SK-N-SH treated with all-trans-retinoic acid at 6 μM for 48 hours (cell line): ENCODE data around the gene ANAPC5.

Source experiments
- ATAC-seq: fragments of 200-7000 bp; cut with Tn5 transposase; 3 replicates; pipeline ENCODE4 v1.9.1; 2020; ENCODE audit warnings: mild to moderate bottlenecking, moderate library complexity
- BACH2 ChIP-seq: fragments of 250-450 bp; sonication (Bioruptor Pico); IDR thresholded peaks from 2 replicates; pipeline ENCODE4 v1.9.0; 2021; ENCODE audit warnings: mild to moderate bottlenecking, borderline replicate concordance
- CREB5 ChIP-seq: fragments of 250-450 bp; sonication (Bioruptor Pico); IDR thresholded peaks from 2 replicates; pipeline ENCODE4 v1.5.1; 2020; ENCODE audit warnings: low read depth, mild to moderate bottlenecking, moderate library complexity
- CSDC2 ChIP-seq: fragments of 250-450 bp; sonication (Bioruptor Pico); IDR thresholded peaks from 2 replicates; pipeline ENCODE4 v1.5.0; 2020; ENCODE audit warnings: mild to moderate bottlenecking, moderate library complexity
- CSRNP3 ChIP-seq: fragments of 250-450 bp; sonication (Bioruptor Pico); IDR thresholded peaks from 2 replicates; pipeline ENCODE4 v1.5.1; 2021; ENCODE audit warnings: mild to moderate bottlenecking, moderate library complexity
- ESRRG ChIP-seq: fragments of 250-450 bp; sonication (Bioruptor Pico); IDR thresholded peaks from 2 replicates; pipeline ENCODE4 v1.6.1; 2021; ENCODE audit warnings: mild to moderate bottlenecking
- GLIS3 ChIP-seq: fragments of 250-450 bp; sonication (Bioruptor Pico); IDR thresholded peaks from 2 replicates; pipeline ENCODE4 v1.5.0; 2020; ENCODE audit warnings: mild to moderate bottlenecking, moderate library complexity
- ISL1 ChIP-seq: fragments of 250-450 bp; sonication (Bioruptor Pico); IDR thresholded peaks from 2 replicates; pipeline ENCODE4 v2.1.2; 2022; ENCODE audit warnings: mild to moderate bottlenecking, moderate library complexity
- OSR1 ChIP-seq: fragments of 250-450 bp; sonication (Bioruptor Pico); IDR thresholded peaks from 2 replicates; pipeline ENCODE4 v1.8.0; 2022; ENCODE audit warnings: moderate library complexity, mild to moderate bottlenecking, inconsistent platforms
- PPARA ChIP-seq: fragments of 250-450 bp; sonication (Bioruptor Pico); IDR thresholded peaks from 2 replicates; pipeline ENCODE4 v1.5.0; 2020; ENCODE audit warnings: mild to moderate bottlenecking, borderline replicate concordance
- RARB ChIP-seq: fragments of 250-450 bp; sonication (Bioruptor Pico); IDR thresholded peaks from 2 replicates; pipeline ENCODE4 v1.8.0; 2021; ENCODE audit warnings: mild to moderate bottlenecking, moderate library complexity
- SNAI2 ChIP-seq: fragments of 250-450 bp; sonication (Bioruptor Pico); IDR thresholded peaks from 2 replicates; pipeline ENCODE4 v1.5.0; 2020; ENCODE audit warnings: mild to moderate bottlenecking, moderate library complexity
- TCF4 ChIP-seq: fragments of 250-450 bp; sonication (Bioruptor Pico); IDR thresholded peaks from 2 replicates; pipeline ENCODE4 v1.8.0; 2021; ENCODE audit warnings: mild to moderate bottlenecking, moderate library complexity, borderline replicate concordance
- TOX ChIP-seq: fragments of 250-450 bp; sonication (Bioruptor Pico); IDR thresholded peaks from 2 replicates; pipeline ENCODE4 v1.8.0; 2021; ENCODE audit warnings: mild to moderate bottlenecking, moderate library complexity, borderline replicate concordance
- ZC3H10 ChIP-seq: fragments of 250-450 bp; sonication (Bioruptor Pico); IDR thresholded peaks from 2 replicates; pipeline ENCODE4 v1.5.1; 2021; ENCODE audit warnings: mild to moderate bottlenecking, moderate library complexity
- ZFP3 ChIP-seq: fragments of 250-450 bp; sonication (Bioruptor Pico); IDR thresholded peaks from 2 replicates; pipeline ENCODE4 v1.5.0; 2020; ENCODE audit warnings: mild to moderate bottlenecking, moderate library complexity
- ZFP30 ChIP-seq: fragments of 450-650 bp; formaldehyde crosslinking; IDR thresholded peaks from 2 replicates; pipeline ENCODE4 v1.5.0; 2022; ENCODE audit warnings: mild to moderate bottlenecking, moderate library complexity
- ZNF8 ChIP-seq: fragments of 450-650 bp; formaldehyde crosslinking; IDR thresholded peaks from 2 replicates; pipeline ENCODE4 v1.5.0; 2020; ENCODE audit warnings: mild to moderate bottlenecking, moderate library complexity
- TF ChIP-seq, protein P1 (sequence below): fragments of 250-450 bp; sonication (Bioruptor Pico); IDR thresholded peaks from 2 replicates; pipeline ENCODE4 v1.8.0; 2021; ENCODE audit warnings: low read depth, mild to moderate bottlenecking, moderate library complexity, borderline replicate concordance
- TF ChIP-seq, protein P2 (sequence below): fragments of 250-450 bp; sonication (Bioruptor Pico); IDR thresholded peaks from 2 replicates; pipeline ENCODE4 v1.5.0; 2020; ENCODE audit warnings: mild to moderate bottlenecking, moderate library complexity

Gene ANAPC5

DNA sequence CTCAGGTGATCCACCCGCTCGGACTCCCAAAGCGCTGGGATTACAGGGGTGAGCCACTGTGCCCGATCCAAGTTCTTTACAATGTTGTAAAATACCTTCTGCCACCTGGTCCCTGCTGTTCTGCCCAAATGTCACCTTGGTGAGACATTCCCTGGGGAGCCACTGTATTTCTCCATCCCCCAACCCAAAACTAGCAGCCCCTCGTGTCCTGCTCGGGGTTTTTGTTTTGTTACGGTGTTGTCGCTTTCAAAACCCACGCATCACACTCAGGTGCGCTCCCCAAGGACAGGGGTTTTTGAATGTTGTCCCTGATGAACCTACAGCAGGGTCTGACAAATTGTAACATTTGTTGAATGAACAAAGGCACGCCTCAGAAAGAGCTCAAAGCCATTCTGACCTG lies 93.1 kb downstream of the ANAPC5 start:
- ATAC-seq = no peak

More for the DNA sequence above, 93.1 kb downstream of the ANAPC5 start:
- TF ChIP-seq TCF4 (CRISPR knock-in tag) = no peak
- no peak for TF ChIP-seq ZC3H10 (CRISPR knock-in tag)
- TF ChIP-seq ESRRG = no peak
- no peak for TF ChIP-seq ZNF8
- no peak for TF ChIP-seq CREB5 (CRISPR knock-in tag)
- TF ChIP-seq, protein P1, sequence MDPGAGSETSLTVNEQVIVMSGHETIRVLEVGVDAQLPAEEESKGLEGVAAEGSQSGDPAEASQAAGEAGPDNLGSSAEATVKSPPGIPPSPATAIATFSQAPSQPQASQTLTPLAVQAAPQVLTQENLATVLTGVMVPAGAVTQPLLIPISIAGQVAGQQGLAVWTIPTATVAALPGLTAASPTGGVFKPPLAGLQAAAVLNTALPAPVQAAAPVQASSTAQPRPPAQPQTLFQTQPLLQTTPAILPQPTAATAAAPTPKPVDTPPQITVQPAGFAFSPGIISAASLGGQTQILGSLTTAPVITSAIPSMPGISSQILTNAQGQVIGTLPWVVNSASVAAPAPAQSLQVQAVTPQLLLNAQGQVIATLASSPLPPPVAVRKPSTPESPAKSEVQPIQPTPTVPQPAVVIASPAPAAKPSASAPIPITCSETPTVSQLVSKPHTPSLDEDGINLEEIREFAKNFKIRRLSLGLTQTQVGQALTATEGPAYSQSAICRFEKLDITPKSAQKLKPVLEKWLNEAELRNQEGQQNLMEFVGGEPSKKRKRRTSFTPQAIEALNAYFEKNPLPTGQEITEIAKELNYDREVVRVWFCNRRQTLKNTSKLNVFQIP = no peak
- TF ChIP-seq, protein P2, sequence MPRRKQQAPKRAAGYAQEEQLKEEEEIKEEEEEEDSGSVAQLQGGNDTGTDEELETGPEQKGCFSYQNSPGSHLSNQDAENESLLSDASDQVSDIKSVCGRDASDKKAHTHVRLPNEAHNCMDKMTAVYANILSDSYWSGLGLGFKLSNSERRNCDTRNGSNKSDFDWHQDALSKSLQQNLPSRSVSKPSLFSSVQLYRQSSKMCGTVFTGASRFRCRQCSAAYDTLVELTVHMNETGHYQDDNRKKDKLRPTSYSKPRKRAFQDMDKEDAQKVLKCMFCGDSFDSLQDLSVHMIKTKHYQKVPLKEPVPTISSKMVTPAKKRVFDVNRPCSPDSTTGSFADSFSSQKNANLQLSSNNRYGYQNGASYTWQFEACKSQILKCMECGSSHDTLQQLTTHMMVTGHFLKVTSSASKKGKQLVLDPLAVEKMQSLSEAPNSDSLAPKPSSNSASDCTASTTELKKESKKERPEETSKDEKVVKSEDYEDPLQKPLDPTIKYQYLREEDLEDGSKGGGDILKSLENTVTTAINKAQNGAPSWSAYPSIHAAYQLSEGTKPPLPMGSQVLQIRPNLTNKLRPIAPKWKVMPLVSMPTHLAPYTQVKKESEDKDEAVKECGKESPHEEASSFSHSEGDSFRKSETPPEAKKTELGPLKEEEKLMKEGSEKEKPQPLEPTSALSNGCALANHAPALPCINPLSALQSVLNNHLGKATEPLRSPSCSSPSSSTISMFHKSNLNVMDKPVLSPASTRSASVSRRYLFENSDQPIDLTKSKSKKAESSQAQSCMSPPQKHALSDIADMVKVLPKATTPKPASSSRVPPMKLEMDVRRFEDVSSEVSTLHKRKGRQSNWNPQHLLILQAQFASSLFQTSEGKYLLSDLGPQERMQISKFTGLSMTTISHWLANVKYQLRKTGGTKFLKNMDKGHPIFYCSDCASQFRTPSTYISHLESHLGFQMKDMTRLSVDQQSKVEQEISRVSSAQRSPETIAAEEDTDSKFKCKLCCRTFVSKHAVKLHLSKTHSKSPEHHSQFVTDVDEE (CRISPR knock-in tag) = no peak
- TF ChIP-seq ISL1 (CRISPR knock-in tag) = no peak
- no peak for TF ChIP-seq SNAI2 (CRISPR knock-in tag)
- no peak for TF ChIP-seq PPARA
- no peak for TF ChIP-seq TOX (CRISPR knock-in tag)
- no peak for TF ChIP-seq CSDC2 (CRISPR knock-in tag)
- TF ChIP-seq ZFP3 (CRISPR knock-in tag) = no peak
- TF ChIP-seq RARB (CRISPR knock-in tag) = no peak
- TF ChIP-seq GLIS3 (CRISPR knock-in tag) = no peak
- TF ChIP-seq BACH2 = no peak
- no peak for TF ChIP-seq OSR1 (CRISPR knock-in tag)
- no peak for TF ChIP-seq ZFP30
- TF ChIP-seq CSRNP3 (CRISPR knock-in tag) = no peak
